HUES48 (cell line): Measurements from ENCODE around the gene MINDY3.
A peak's percentile ranks its signal among the peaks of the same experiment; 100 is the strongest.
"Not testable (repeated sequence)": the region's sequence is repeated elsewhere in the genome, so short reads cannot be mapped to it uniquely, and the experiment has no call there.

ENCODE experiments used
- H3K27ac ChIP-seq: one replicate; pipeline ENCODE4 v1.7.0; 2013; ENCODE audit warnings: low read depth, low read length, inconsistent platforms
- H3K27me3 ChIP-seq: 2 replicates; pipeline ENCODE4 v1.6.1; 2013; ENCODE audit warnings: mild to moderate bottlenecking, low read length; ENCODE audit not compliant: control insufficient read depth, insufficient read depth
- H3K36me3 ChIP-seq: 2 replicates; pipeline ENCODE4 v1.6.1; 2013; ENCODE audit warnings: low read length; ENCODE audit not compliant: control insufficient read depth, insufficient read depth
- H3K4me1 ChIP-seq: 2 replicates; pipeline ENCODE4 v1.6.1; 2013; ENCODE audit warnings: mild to moderate bottlenecking, low read length; ENCODE audit not compliant: control insufficient read depth, insufficient read depth
- H3K4me3 ChIP-seq: 2 replicates; pipeline ENCODE4 v1.5.1; 2013; ENCODE audit warnings: mild to moderate bottlenecking, low read depth, low read length
- H3K9ac ChIP-seq: 2 replicates; pipeline ENCODE4 v1.6.1; 2013; ENCODE audit warnings: mild to moderate bottlenecking, low read depth, low read length, moderate library complexity
- H3K9me3 ChIP-seq: 2 replicates; pipeline ENCODE4 v1.6.1; 2013; ENCODE audit warnings: low read length; ENCODE audit not compliant: control insufficient read depth, insufficient read depth

MINDY3 gene

GRCh38 chr10:15872645-15873044 is 12.3 kb upstream of the MINDY3 start:
- not testable (repeated sequence) for H3K4me1 ChIP-seq, H3K4me3 ChIP-seq, H3K9ac ChIP-seq, H3K36me3 ChIP-seq, H3K27ac ChIP-seq, H3K9me3 ChIP-seq
- H3K27me3 ChIP-seq: peaks cover 27% of the 10 kb centered on the region

GRCh38 chr10:15871823-15872222 is 11.5 kb upstream of the MINDY3 start:
- no peaks in the 10 kb centered on the region for H3K4me1 ChIP-seq
- H3K27me3 ChIP-seq: peaks cover 36% of the 10 kb centered on the region
- H3K27ac ChIP-seq: no peak overlapping the region
- H3K4me3 ChIP-seq: no peak overlapping the region
- no peaks in the 10 kb centered on the region for H3K9me3 ChIP-seq
- H3K9ac ChIP-seq: no peak overlapping the region
- no peaks in the 10 kb centered on the region for H3K36me3 ChIP-seq

GRCh38 chr10:15869935-15870334 is 9.6 kb upstream of the MINDY3 start:
- H3K36me3 ChIP-seq: no peaks in the 10 kb centered on the region
- peaks cover 54% of the 10 kb centered on the region for H3K27me3 ChIP-seq
- no peak overlapping the region for H3K27ac ChIP-seq

GRCh38 chr10:15868006-15868405 is 7.7 kb upstream of the MINDY3 start:
- Histone ChIP-seq H3K9ac (no peak overlapping the region), H3K4me3 (no peak overlapping the region), H3K4me1 (no peaks in the 10 kb centered on the region), H3K36me3 (no peaks in the 10 kb centered on the region), H3K27me3 (peaks cover 74% of the 10 kb centered on the region), H3K9me3 (no peaks in the 10 kb centered on the region), H3K27ac (no peak overlapping the region)

More at GRCh38 chr10:15869935-15870334, 9.6 kb upstream of the MINDY3 start:
- H3K9me3 ChIP-seq: no peaks in the 10 kb centered on the region
- no peaks in the 10 kb centered on the region for H3K4me1 ChIP-seq
- H3K9ac ChIP-seq: no peak overlapping the region
- no peak overlapping the region for H3K4me3 ChIP-seq

GRCh38 chr10:15865304-15865703 is 5.0 kb upstream of the MINDY3 start:
- H3K36me3 ChIP-seq: no peaks in the 10 kb centered on the region
- H3K27me3 ChIP-seq: peaks cover 87% of the 10 kb centered on the region
- H3K4me3 ChIP-seq: no peak overlapping the region
- H3K4me1 ChIP-seq: no peaks in the 10 kb centered on the region
- no peak overlapping the region for H3K27ac ChIP-seq
- H3K9ac ChIP-seq: no peak overlapping the region
- peaks cover 6% of the 10 kb centered on the region; the same call in 1 of the 2 replicates for H3K9me3 ChIP-seq

- Histone ChIP-seq H3K36me3 (no peaks in the 10 kb centered on the region), H3K27ac (no peak overlapping the region), H3K4me3 (no peak overlapping the region), H3K27me3 (peaks cover 78% of the 10 kb centered on the region), H3K9ac (no peak overlapping the region), H3K9me3 (peaks cover 6% of the 10 kb centered on the region; the same call in 1 of the 2 replicates), H3K4me1 (no peaks in the 10 kb centered on the region)
These were observed 4.1 kb upstream of the MINDY3 start for GRCh38 chr10:15864419-15864818.

- peaks cover 6% of the 10 kb centered on the region; the same call in 1 of the 2 replicates for H3K9me3 ChIP-seq
- H3K27ac ChIP-seq: no peak overlapping the region
- no peak overlapping the region for H3K9ac ChIP-seq
- no peaks in the 10 kb centered on the region for H3K4me1 ChIP-seq
- H3K4me3 ChIP-seq: no peak overlapping the region
- H3K27me3 ChIP-seq: peaks cover 71% of the 10 kb centered on the region
- H3K36me3 ChIP-seq: no peaks in the 10 kb centered on the region
These were observed 3.4 kb upstream of the MINDY3 start for GRCh38 chr10:15863733-15864132.

- no peak overlapping the region for H3K9ac ChIP-seq
- H3K27ac ChIP-seq: no peak overlapping the region
- no peak overlapping the region for H3K4me3 ChIP-seq
- H3K9me3 ChIP-seq: peaks cover 6% of the 10 kb centered on the region; the same call in 1 of the 2 replicates
- no peaks in the 10 kb centered on the region for H3K4me1 ChIP-seq
- H3K36me3 ChIP-seq: no peaks in the 10 kb centered on the region
- peaks cover 67% of the 10 kb centered on the region for H3K27me3 ChIP-seq
These were observed 3.0 kb upstream of the MINDY3 start for GRCh38 chr10:15863323-15863722.

GRCh38 chr10:15860692-15861201 is 440 bp upstream of the MINDY3 start:
- Histone ChIP-seq H3K9me3 (peaks cover 6% of the 10 kb centered on the region; the same call in 1 of the 2 replicates), H3K9ac (no peak overlapping the region), H3K4me3 (peak overlapping the region; percentile 90), H3K4me1 (no peaks in the 10 kb centered on the region), H3K36me3 (no peaks in the 10 kb centered on the region), H3K27ac (no peak overlapping the region), H3K27me3 (peaks cover 41% of the 10 kb centered on the region)

- peak overlapping the region; percentile 90 for H3K4me3 ChIP-seq
- H3K4me1 ChIP-seq: no peaks in the 10 kb centered on the region
- H3K9ac ChIP-seq: 0 out of 2 replicates have a peak overlapping the region, but pooled peaks have one; percentile 14
- H3K27ac ChIP-seq: no peak overlapping the region
- H3K27me3 ChIP-seq: peaks cover 29% of the 10 kb centered on the region
- H3K36me3 ChIP-seq: no peaks in the 10 kb centered on the region
- H3K9me3 ChIP-seq: peaks cover 6% of the 10 kb centered on the region; the same call in 1 of the 2 replicates
These were observed 800 bp downstream of the MINDY3 start for GRCh38 chr10:15859509-15859905.

GRCh38 chr10:15858861-15859281 is 1.4 kb downstream of the MINDY3 start:
- no peaks in the 10 kb centered on the region for H3K4me1 ChIP-seq
- H3K9ac ChIP-seq: no peak overlapping the region
- no peaks in the 10 kb centered on the region for H3K36me3 ChIP-seq
- no peak overlapping the region for H3K27ac ChIP-seq
- H3K27me3 ChIP-seq: peaks cover 23% of the 10 kb centered on the region
- H3K4me3 ChIP-seq: 0 out of 2 replicates have a peak overlapping the region, but pooled peaks have one; percentile 90
- H3K9me3 ChIP-seq: peaks cover 6% of the 10 kb centered on the region; the same call in 1 of the 2 replicates
